SK-N-SH (cell line): ENCODE measurements around the gene CPLANE2. TPM values are rescaled to one million over a fixed set of nuclear protein-coding genes. Genes with fewer than 3 reads are reported as not detected.

Source experiments
- CTCF ChIA-PET: fragments of 300-600, 350-600 bp; formaldehyde crosslinking; extraction: SDS; loops from one replicate; lab custom pipeline; 2021; lab: Yijun Ruan, JAX
- POLR2A ChIA-PET: fragments of 350-600 bp; sonication (Branson Sonifier 250); formaldehyde crosslinking; extraction: SDS; loops from one replicate; lab custom pipeline; 2020; ENCODE audit warnings: antibody characterized with exemption, inconsistent platforms; lab: Yijun Ruan, JAX
- DNase-seq: peaks from one replicate; pipeline ENCODE4 v3.0.0; 2012
- H2AFZ ChIP-seq: fragments of 200-600 bp; sonication (generic); 2 replicates; pipeline ENCODE4 v1.8.1; 2016; ENCODE audit warnings: antibody characterized with exemption, mild to moderate bottlenecking, low read depth
- H3F3A ChIP-seq: fragments of 200-600 bp; sonication (generic); replicated peaks from 2 replicates; pipeline ENCODE3; 2016; ENCODE audit warnings: antibody characterized with exemption, mild to moderate bottlenecking; ENCODE audit not compliant: insufficient read depth
- H3K27ac ChIP-seq, 2 experiments: fragments of 200-500 bp in 1 of 2; fragments of 200-600 bp in 1 of 2; sonication (Bioruptor generic) in 1 of 2; sonication (generic), shearing (Covaris generic) in 1 of 2; 2 replicates each; pipeline versions ENCODE4 v1.5.1 to v1.6.1; 2014 to 2016; ENCODE audit warnings: low read depth in 2 of 2, inconsistent platforms in 1 of 2, low read length in 1 of 2, mild to moderate bottlenecking in 1 of 2, mixed read lengths in 1 of 2
- H3K27me3 ChIP-seq: fragments of 200-600 bp; sonication (generic), shearing (Covaris generic); 2 replicates; pipeline ENCODE4 v1.6.1; 2016; ENCODE audit warnings: mixed run types; ENCODE audit not compliant: insufficient read depth
- H3K36me3 ChIP-seq, 2 experiments: fragments of 200-500 bp in 1 of 2; fragments of 200-600 bp in 1 of 2; sonication (Bioruptor generic) in 1 of 2; sonication (generic) in 1 of 2; replicated peaks in 1 of 2; 2 replicates each; pipeline versions ENCODE3 to v1.5.1; 2014 to 2016; ENCODE audit warnings: low read length in 1 of 2, mild to moderate bottlenecking in 1 of 2; ENCODE audit not compliant: insufficient read depth in 2 of 2, control insufficient read depth in 1 of 2
- H3K4me1 ChIP-seq, 2 experiments: fragments of 200-500 bp in 1 of 2; fragments of 200-600 bp in 1 of 2; sonication (Bioruptor generic) in 1 of 2; sonication (generic), shearing (Covaris generic) in 1 of 2; 2 replicates each; pipeline versions ENCODE4 v1.5.1 to v1.6.1; 2014 to 2016; ENCODE audit warnings: low read depth in 1 of 2, low read length in 1 of 2, mixed run types in 1 of 2; ENCODE audit not compliant: insufficient read depth in 2 of 2, control insufficient read depth in 1 of 2
- H3K4me2 ChIP-seq: fragments of 200-600 bp; sonication (generic), shearing (Covaris generic); 2 replicates; pipeline ENCODE4 v1.6.1; 2017; ENCODE audit warnings: mixed run types
- H3K4me3 ChIP-seq, 2 experiments: fragments of 200-500 bp in 1 of 2; fragments of 200-600 bp in 1 of 2; sonication (Bioruptor generic) in 1 of 2; sonication (generic), shearing (Covaris generic) in 1 of 2; 2 replicates each; pipeline versions ENCODE4 v1.5.1 to v1.8.1; 2014 to 2016; ENCODE audit warnings: low read depth in 2 of 2, inconsistent platforms in 1 of 2, low read length in 1 of 2, mild to moderate bottlenecking in 1 of 2, mixed read lengths in 1 of 2, moderate library complexity in 1 of 2
- H3K79me2 ChIP-seq: fragments of 200-600 bp; sonication (generic); 2 replicates; pipeline ENCODE4 v1.8.1; 2017; ENCODE audit warnings: mild to moderate bottlenecking; ENCODE audit not compliant: insufficient read depth
- H3K9ac ChIP-seq: fragments of 200-600 bp; sonication (generic); 2 replicates; pipeline ENCODE4 v1.6.1; 2017; ENCODE audit warnings: mixed run types
- H3K9me2 ChIP-seq: fragments of 200-600 bp; sonication (generic); 2 replicates; pipeline ENCODE4 v1.6.1; 2017; ENCODE audit warnings: mixed run types
- H3K9me3 ChIP-seq: fragments of 200-600 bp; sonication (generic); 2 replicates; pipeline ENCODE4 v1.6.1; 2017; ENCODE audit warnings: mixed run types, mild to moderate bottlenecking, moderate library complexity
- H4K20me1 ChIP-seq: fragments of 200-600 bp; sonication (generic); 2 replicates; pipeline ENCODE4 v1.6.1; 2017; ENCODE audit warnings: mild to moderate bottlenecking, mixed run types; ENCODE audit not compliant: insufficient read depth
- ELF1 ChIP-seq: IDR thresholded peaks from 2 replicates; pipeline ENCODE4 v1.4.0; 2012
- EP300 ChIP-seq, 2 experiments: IDR thresholded peaks; 2 replicates each; pipeline versions ENCODE4 v1.4.0 to v1.6.1; 2012; ENCODE audit warnings: borderline replicate concordance in 1 of 2, low read depth in 1 of 2, low read length in 1 of 2
- MAX ChIP-seq: IDR thresholded peaks from 2 replicates; pipeline ENCODE4 v1.4.0; 2012; ENCODE audit warnings: low read depth
- MXI1 ChIP-seq: IDR thresholded peaks from 2 replicates; pipeline ENCODE4 v1.6.1; 2012; ENCODE audit warnings: mild to moderate bottlenecking, low read depth, low read length, improper control_type of control experiment
- NRF1 ChIP-seq: IDR thresholded peaks from 2 replicates; pipeline ENCODE4 v1.6.1; 2012; ENCODE audit warnings: low read depth, mild to moderate bottlenecking, low read length
- RAD21 ChIP-seq: IDR thresholded peaks from 2 replicates; pipeline ENCODE4 v1.6.1; 2012; ENCODE audit warnings: mild to moderate bottlenecking, low read length
- SMC3 ChIP-seq: IDR thresholded peaks from 2 replicates; pipeline ENCODE4 v1.6.1; 2012; ENCODE audit warnings: low read depth, low read length, improper control_type of control experiment
- TAF1 ChIP-seq: IDR thresholded peaks from 2 replicates; pipeline ENCODE4 v1.6.1; 2012; ENCODE audit warnings: low read depth, mild to moderate bottlenecking, low read length, moderate library complexity, borderline replicate concordance
- TCF12 ChIP-seq: IDR thresholded peaks from 2 replicates; pipeline ENCODE4 v1.4.0; 2012
- YY1 ChIP-seq: IDR thresholded peaks from 2 replicates; pipeline ENCODE4 v1.4.0; 2012; ENCODE audit warnings: low read depth, mild to moderate bottlenecking
- WGBS: methylation state at CpG from one replicate; pipeline ENCODE4 v1.1.6; 2017; ENCODE audit warnings: low lambda C conversion rate; 5-methylcytosine and 5-hydroxymethylcytosine counted together
- polyA plus RNA-seq, 3 experiments: library from polyadenylated mRNA; depleted of rRNA; stranded (reverse); fragments of >200 nt; gene quantifications; 2 replicates each; pipeline ENCODE4 v1.2.3, GENCODE V29; 2012
- TF ChIP-seq, protein P1 (sequence below): fragments of 200-600 bp; sonication (generic); IDR thresholded peaks from 2 replicates; pipeline ENCODE4 v1.6.1; 2017; ENCODE audit warnings: antibody characterized with exemption, mild to moderate bottlenecking, moderate library complexity

The CPLANE2 gene
- polyA plus RNA-seq, 1 of the 3 experiments (the other 2 are of a cell fraction): 8.6 TPM

GRCh38 chr1:16237343-16237830 is 404 bp upstream of the CPLANE2 start:
- POLR2A ChIA-PET: interaction anchor here (0.9 to 1.6 kb wide), 3 partner anchors 21 to 47 kb away, joined by 3 to 7 read pairs (median 3); no protein-coding TSS in a partner anchor
- Histone ChIP-seq H3K36me3 (no peaks in the 10 kb centered on the region), H3K4me3 (peak overlapping the region; percentile 69 to 92), H3K9me2 (no peaks in the 10 kb centered on the region), H2AFZ (peak overlapping the region; percentile 95), H3K4me2 (peak overlapping the region; percentile 88)
- DNase-seq: no peak
- TF ChIP-seq TCF12 (no peak), MXI1 (0 out of 2 replicates have a peak, but pooled peaks have one; percentile 16), EP300 (IDR thresholded peaks at IDR 0.05; ENCODE audit: borderline replicate concordance in 1 of 2, low read depth in 1 of 2, low read length in 1 of 2) (no peak), ELF1 (peak; percentile 3; the same call in 1 of the 2 replicates)
- TF ChIP-seq, protein P1, sequence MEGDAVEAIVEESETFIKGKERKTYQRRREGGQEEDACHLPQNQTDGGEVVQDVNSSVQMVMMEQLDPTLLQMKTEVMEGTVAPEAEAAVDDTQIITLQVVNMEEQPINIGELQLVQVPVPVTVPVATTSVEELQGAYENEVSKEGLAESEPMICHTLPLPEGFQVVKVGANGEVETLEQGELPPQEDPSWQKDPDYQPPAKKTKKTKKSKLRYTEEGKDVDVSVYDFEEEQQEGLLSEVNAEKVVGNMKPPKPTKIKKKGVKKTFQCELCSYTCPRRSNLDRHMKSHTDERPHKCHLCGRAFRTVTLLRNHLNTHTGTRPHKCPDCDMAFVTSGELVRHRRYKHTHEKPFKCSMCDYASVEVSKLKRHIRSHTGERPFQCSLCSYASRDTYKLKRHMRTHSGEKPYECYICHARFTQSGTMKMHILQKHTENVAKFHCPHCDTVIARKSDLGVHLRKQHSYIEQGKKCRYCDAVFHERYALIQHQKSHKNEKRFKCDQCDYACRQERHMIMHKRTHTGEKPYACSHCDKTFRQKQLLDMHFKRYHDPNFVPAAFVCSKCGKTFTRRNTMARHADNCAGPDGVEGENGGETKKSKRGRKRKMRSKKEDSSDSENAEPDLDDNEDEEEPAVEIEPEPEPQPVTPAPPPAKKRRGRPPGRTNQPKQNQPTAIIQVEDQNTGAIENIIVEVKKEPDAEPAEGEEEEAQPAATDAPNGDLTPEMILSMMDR: no peak
- TF ChIP-seq, all 33 proteins: peak for 2
- H3F3A ChIP-seq: peaks cover 15% of the 10 kb centered on the region
- CTCF ChIA-PET: interaction anchor here (0.6 to 4.7 kb wide), 9 partner anchors 9 to 710 kb away, joined by 3 to 25 read pairs (median 4); no protein-coding TSS in a partner anchor
- H3K27me3 ChIP-seq: no peaks in the 10 kb centered on the region
- H3K9ac ChIP-seq: peak overlapping the region; percentile 75
- H4K20me1 ChIP-seq: no peaks in the 10 kb centered on the region
- peaks cover 6 to 22% of the 10 kb centered on the region in 2 experiments for H3K4me1 ChIP-seq
- H3K79me2 ChIP-seq: no peaks in the 10 kb centered on the region
- H3K27ac ChIP-seq: peak overlapping the region; percentile 87 to 92
- 24% methylated on average over 6 of the region's 6 CpGs for WGBS
- H3K9me3 ChIP-seq: no peaks in the 10 kb centered on the region

DNA sequence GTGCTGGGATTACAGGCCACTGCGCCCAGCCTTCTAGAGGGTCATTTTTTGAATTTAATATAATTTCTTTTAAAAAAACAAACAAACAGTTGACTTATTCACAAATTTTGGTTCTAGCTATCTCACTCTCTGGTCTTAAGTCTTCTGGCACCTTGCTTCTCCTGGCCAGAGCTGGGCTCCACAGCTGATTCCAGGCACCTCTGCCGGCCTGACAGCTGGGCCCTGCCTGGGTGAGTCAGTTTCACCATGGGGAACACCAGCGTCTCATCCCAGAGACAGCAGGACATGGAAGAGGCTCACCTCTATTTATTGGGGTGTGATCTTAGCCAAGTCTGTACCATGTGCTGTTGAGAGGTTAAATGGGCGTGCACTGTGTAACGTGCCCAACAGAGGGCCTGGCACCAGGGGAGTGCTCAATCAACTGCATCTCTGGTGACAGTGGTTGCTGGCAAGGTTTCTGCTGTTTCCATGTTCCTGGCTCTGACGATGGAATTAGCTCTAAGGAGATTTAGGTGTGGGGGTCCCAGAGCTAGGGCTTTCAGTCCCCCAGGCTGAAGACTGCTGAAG is 956 bp downstream of the CPLANE2 start:
- Histone ChIP-seq H3K9me2 (no peaks in the 10 kb centered on the region), H3K79me2 (no peaks in the 10 kb centered on the region), H3K36me3 (no peaks in the 10 kb centered on the region), H3K4me2 (peak overlapping the region; percentile 88), H3F3A (peaks cover 15% of the 10 kb centered on the region), H3K4me3 (peak overlapping the region; percentile 69 to 92), H3K9me3 (no peaks in the 10 kb centered on the region), H4K20me1 (no peaks in the 10 kb centered on the region), H2AFZ (peak overlapping the region; percentile 95; the same call in 1 of the 2 replicates), H3K9ac (peak overlapping the region; percentile 75), H3K27me3 (no peaks in the 10 kb centered on the region), H3K4me1 (peaks cover 6 to 16% of the 10 kb centered on the region in 2 experiments), H3K27ac (peak overlapping the region; percentile 82 to 87; a peak in 2 of 4 replicates)
- POLR2A ChIA-PET: interaction anchor here (1.0 kb wide), 1 partner anchor 19 kb away, joined by 4 read pairs; no protein-coding TSS in a partner anchor
- CTCF ChIA-PET: interaction anchor here (0.9 to 4.7 kb wide), 13 partner anchors 8 to 421 kb away, joined by 3 to 25 read pairs (median 4); partner anchors contain the start of genes FAM131C and FBXO42
- peak; percentile 82 for DNase-seq
- TF ChIP-seq MXI1 (peak; percentile 75), SMC3 (peak; percentile 25; the same call in 1 of the 2 replicates), TAF1 (no peak), NRF1 (no peak), YY1 (no peak), MAX (peak; percentile 39; the same call in 1 of the 2 replicates), RAD21 (peak; percentile 35; the same call in 1 of the 2 replicates)
- TF ChIP-seq, protein P1: peak; percentile 36
- WGBS: 43% methylated on average over 6 of the region's 6 CpGs
